Left lung (tissue), 10 donors: Measurements from ENCODE around the gene NLRC3. TPM values are rescaled to one million over a fixed set of nuclear protein-coding genes. Genes with fewer than 3 reads are reported as not detected.

Experiments used
- ATAC-seq: fragments of 200-7000 bp; cut with Tn5 transposase; one replicate; pipeline ENCODE4 v1.9.1; 2020; ENCODE audit warnings: moderate library complexity
- DNase-seq, 4 donors: peaks; one replicate each; pipeline ENCODE4 v3.0.0-alpha.2; 2013 to 2020
- H3K27ac ChIP-seq, 2 donors: fragments of 200-600 bp; sonication (generic) in 1 of 2; one replicate each; pipeline versions ENCODE4 v1.5.0 to v1.8.0; 2020 to 2021
- H3K27me3 ChIP-seq, 2 donors: fragments of 200-600 bp; sonication (generic) in 1 of 2; one replicate each; pipeline versions ENCODE4 v1.5.0 to v1.8.0; 2020 to 2021
- H3K36me3 ChIP-seq, 2 donors: fragments of 200-600 bp; sonication (generic) in 1 of 2; one replicate each; pipeline versions ENCODE4 v1.5.0 to v1.8.0; 2020 to 2021
- H3K4me1 ChIP-seq, 2 donors: fragments of 200-600 bp; one replicate each; pipeline ENCODE4 v1.8.0; 2021
- H3K4me3 ChIP-seq, 2 donors: fragments of 200-600 bp; sonication (generic) in 1 of 2; one replicate each; pipeline versions ENCODE4 v1.5.0 to v1.8.0; 2020 to 2021; ENCODE audit warnings: mild to moderate bottlenecking in 1 of 2
- H3K9me3 ChIP-seq, 2 donors: fragments of 200-600 bp; sonication (generic) in 1 of 2; one replicate each; pipeline versions ENCODE4 v1.5.0 to v1.8.0; 2020 to 2021
- intact Hi-C, 2 donors: fragments of 100-400 bp; cut with DNase I; formaldehyde crosslinking; loops; one replicate each; pipeline versions ENCODE4 v1.11.2 to v1.14.2; 2022
- polyA plus RNA-seq, 6 donors: library from polyadenylated mRNA; unstranded; fragments of 120-200 nt; gene quantifications; one replicate each; pipeline ENCODE4 v1.2.1, GENCODE V29; 2013; ENCODE audit not compliant: insufficient read length in 6 of 6
- total RNA-seq, 2 donors: library from RNA; stranded (reverse); fragmentation: NEBNext Ultra II Directional; extraction: Animal tissue kit (Norgen Biotek cat#: 25700); gene quantifications; one replicate each; pipeline ENCODE4 v1.2.1, GENCODE V29; 2021
- TF ChIP-seq, protein P1 (sequence below), 2 donors: fragments of 200-600 bp; sonication (generic) in 1 of 2; IDR thresholded peaks; one replicate each; pipeline versions ENCODE4 v1.5.0 to v1.8.0; 2021; ENCODE audit warnings: antibody characterized with exemption in 2 of 2
- donor health status: DM: no; HTN: yes; CAD: no.
- donor health status: DM: no; HTN: no; CAD: no.

NLRC3 gene
- total and polyA plus RNA-seq, 8 donors, result 1.9 to 4.5 (median 3.4) TPM

DNA sequence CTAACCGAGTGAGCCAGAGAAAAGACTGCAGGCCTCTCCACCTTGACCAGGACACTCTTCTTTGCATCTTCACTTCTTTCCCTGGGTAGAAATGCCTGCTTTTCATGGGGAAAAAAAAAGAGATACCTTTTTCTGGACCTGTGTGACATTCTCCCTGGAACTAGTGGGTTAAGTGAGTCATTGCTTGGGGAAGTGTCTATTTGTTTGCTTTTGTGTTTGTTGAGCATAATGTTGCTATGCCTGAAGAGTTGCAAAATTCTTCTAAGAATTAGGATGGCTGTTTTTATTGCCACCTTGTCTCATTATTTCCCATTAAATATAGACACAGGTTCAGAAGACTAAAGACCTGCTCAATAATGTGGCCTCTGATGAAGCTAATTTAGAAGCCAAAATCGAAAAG, 57.6 kb downstream of the NLRC3 start:
- H3K36me3 ChIP-seq, result peaks cover 0 to 78% of the 10 kb centered on the region in 2 donors
- no peaks in the 10 kb centered on the region for H3K27me3 ChIP-seq
- H3K4me1 ChIP-seq, result no peaks in the 10 kb centered on the region
- TF ChIP-seq, protein P1, sequence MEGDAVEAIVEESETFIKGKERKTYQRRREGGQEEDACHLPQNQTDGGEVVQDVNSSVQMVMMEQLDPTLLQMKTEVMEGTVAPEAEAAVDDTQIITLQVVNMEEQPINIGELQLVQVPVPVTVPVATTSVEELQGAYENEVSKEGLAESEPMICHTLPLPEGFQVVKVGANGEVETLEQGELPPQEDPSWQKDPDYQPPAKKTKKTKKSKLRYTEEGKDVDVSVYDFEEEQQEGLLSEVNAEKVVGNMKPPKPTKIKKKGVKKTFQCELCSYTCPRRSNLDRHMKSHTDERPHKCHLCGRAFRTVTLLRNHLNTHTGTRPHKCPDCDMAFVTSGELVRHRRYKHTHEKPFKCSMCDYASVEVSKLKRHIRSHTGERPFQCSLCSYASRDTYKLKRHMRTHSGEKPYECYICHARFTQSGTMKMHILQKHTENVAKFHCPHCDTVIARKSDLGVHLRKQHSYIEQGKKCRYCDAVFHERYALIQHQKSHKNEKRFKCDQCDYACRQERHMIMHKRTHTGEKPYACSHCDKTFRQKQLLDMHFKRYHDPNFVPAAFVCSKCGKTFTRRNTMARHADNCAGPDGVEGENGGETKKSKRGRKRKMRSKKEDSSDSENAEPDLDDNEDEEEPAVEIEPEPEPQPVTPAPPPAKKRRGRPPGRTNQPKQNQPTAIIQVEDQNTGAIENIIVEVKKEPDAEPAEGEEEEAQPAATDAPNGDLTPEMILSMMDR (IDR thresholded peaks at IDR 0.05), result no peak
- H3K9me3 ChIP-seq, result no peaks in the 10 kb centered on the region
- ATAC-seq, result no peak
- no peak overlapping the region for H3K27ac ChIP-seq
- intact Hi-C loops, result no loop called here
- H3K4me3 ChIP-seq, result no peak overlapping the region
- no peak for DNase-seq

DNA sequence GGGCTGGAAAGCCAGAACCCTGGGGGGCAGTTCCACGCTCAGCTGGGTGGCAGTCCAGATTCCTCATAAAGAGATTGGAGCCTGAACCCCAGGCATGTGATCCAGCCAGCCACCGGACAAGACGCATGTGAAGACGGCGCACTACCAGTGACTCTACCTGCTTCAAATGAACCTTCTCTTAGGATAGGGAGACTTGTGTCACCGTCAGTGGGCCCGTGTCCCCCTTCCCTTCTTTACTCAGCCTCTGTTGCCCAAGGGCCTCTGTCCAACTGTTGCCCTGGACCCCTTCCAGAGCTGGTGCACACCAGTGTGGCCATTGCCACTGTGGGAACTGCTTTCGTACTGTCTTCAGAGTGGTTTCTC, 58.2 kb downstream of the NLRC3 start:
- no peak for ATAC-seq
- intact Hi-C loops, result no loop called here
- Histone ChIP-seq H3K4me1 (no peaks in the 10 kb centered on the region), H3K36me3 (peaks cover 0 to 72% of the 10 kb centered on the region in 2 donors), H3K27ac (no peak overlapping the region), H3K4me3 (no peak overlapping the region), H3K27me3 (no peaks in the 10 kb centered on the region), H3K9me3 (no peaks in the 10 kb centered on the region)
- TF ChIP-seq, protein P1 (IDR thresholded peaks at IDR 0.05), result no peak
- no peak for DNase-seq

DNA sequence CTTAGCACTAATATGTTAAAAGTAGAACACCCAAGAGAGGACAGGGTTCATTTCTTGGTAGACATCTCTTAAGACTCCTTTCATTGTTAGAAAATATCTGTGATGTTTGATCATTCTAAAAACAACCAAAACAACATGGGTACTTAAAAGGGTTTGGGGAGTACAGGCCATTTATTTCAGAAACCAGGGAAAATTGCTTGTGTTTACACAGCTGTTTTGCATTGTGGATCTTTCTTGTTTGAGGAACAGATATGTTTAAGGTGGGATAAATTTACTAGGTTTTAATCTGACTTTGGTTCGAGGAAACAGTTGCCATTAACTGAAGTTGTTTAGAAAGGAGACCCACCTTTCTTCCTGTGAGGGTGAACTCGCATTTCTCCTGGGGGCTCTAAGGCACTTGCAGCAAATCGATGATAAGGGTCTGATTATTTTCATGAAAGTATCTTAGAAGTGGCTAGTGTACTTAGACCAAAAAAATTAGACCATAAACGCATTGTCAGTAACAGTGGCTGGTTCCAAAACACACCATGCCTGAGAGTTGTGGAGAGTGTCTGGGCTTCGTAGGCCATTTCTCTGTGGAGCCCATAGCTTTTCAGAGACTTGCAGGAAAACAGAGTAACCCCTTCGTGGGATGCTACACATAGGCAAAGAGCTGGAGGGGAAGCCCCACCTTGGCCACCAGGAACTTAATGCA, 58.8 kb downstream of the NLRC3 start:
- DNase-seq, result no peak
- Histone ChIP-seq H3K4me1 (no peaks in the 10 kb centered on the region), H3K9me3 (no peaks in the 10 kb centered on the region), H3K27ac (no peak overlapping the region), H3K27me3 (no peaks in the 10 kb centered on the region), H3K36me3 (peaks cover 0 to 72% of the 10 kb centered on the region in 2 donors), H3K4me3 (no peak overlapping the region)
- TF ChIP-seq, protein P1 (IDR thresholded peaks at IDR 0.05), result no peak
- no peak for ATAC-seq
- intact Hi-C loops, result no loop called here

DNA sequence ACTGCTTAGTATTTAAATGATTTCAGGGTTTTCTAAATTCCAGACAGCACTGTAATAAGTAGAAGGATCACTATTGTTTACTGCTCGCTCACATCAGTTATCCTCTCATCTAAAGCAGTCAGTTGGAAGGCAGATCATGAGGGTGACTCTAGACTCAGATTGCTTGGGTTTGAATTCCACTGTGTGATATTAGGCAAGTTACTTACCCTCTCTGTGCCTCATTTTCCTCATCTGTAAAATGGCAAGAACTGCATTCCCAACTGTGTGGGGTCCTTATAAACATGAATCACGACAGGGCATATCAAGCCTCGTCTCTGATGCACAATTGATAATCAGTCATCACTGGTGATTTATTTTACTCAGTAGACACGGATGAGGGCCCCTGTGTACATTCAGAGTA, 61.3 kb downstream of the NLRC3 start:
- ATAC-seq (no peak), DNase-seq (no peak)
- Histone ChIP-seq H3K27me3 (no peaks in the 10 kb centered on the region), H3K9me3 (no peaks in the 10 kb centered on the region), H3K4me1 (no peaks in the 10 kb centered on the region), H3K36me3 (peaks cover 0 to 74% of the 10 kb centered on the region in 2 donors), H3K4me3 (no peak overlapping the region), H3K27ac (no peak overlapping the region)
- TF ChIP-seq, protein P1 (IDR thresholded peaks at IDR 0.05), result no peak
- intact Hi-C loops, result no loop called here

DNA sequence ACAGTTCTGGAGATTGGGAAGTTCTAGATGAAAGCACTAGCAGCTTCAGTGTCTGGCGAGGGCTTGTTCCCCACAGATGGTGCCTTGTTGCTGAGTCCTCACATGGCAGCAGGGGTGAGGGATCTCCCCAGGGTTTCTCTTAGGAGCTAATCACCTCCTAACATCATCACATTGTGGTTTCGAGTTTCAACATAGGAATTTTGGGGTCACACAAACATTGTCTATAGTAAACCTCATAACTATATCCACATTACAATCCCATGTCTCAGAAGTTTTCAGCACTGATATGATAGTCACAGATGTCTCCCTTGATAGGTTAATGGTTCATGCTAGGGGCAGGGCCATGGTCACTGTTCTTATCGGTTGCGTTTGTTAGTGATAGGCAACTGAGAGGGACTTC, 62.6 kb downstream of the NLRC3 start:
- intact Hi-C loops, result no loop called here
- H3K27ac ChIP-seq, result no peak overlapping the region
- H3K27me3 ChIP-seq, result no peaks in the 10 kb centered on the region
- ATAC-seq, result no peak
- peaks cover 0 to 72% of the 10 kb centered on the region in 2 donors for H3K36me3 ChIP-seq
- no peaks in the 10 kb centered on the region for H3K4me1 ChIP-seq
- H3K9me3 ChIP-seq, result no peaks in the 10 kb centered on the region
- no peak overlapping the region for H3K4me3 ChIP-seq
- no peak for DNase-seq
- TF ChIP-seq, protein P1 (IDR thresholded peaks at IDR 0.05), result no peak
